GM12865 (cell line): ENCODE results near the gene NUP98.

Experiments
- DNase-seq: peaks from one replicate; pipeline ENCODE4 v3.0.0; 2010; ENCODE audit warnings: low read depth
- H3K4me3 ChIP-seq: 2 replicates; pipeline ENCODE4 v1.5.1; 2011; ENCODE audit warnings: mild to moderate bottlenecking, low read depth, low read length, control low read depth
- CTCF ChIP-seq: IDR thresholded peaks from 2 replicates; pipeline ENCODE4 v1.5.1; 2011; ENCODE audit warnings: low read length, control low read depth, low read depth, inconsistent platforms; ENCODE audit not compliant: insufficient read depth; ENCODE audit errors: missing control alignments

The NUP98 gene

GRCh38 chr11:3723014-3723708, 74.2 kb downstream of the NUP98 start:
- TF ChIP-seq CTCF, result no peak
- DNase-seq, result no peak
- H3K4me3 ChIP-seq, result no peak overlapping the region

GRCh38 chr11:3722100-3722499, 75.3 kb downstream of the NUP98 start:
- DNase-seq, result no peak
- no peak for TF ChIP-seq CTCF
- H3K4me3 ChIP-seq, result no peak overlapping the region

GRCh38 chr11:3720997-3721396, 76.4 kb downstream of the NUP98 start:
- H3K4me3 ChIP-seq, result no peak overlapping the region
- no peak for DNase-seq
- no peak for TF ChIP-seq CTCF

GRCh38 chr11:3712274-3712673, 85.1 kb downstream of the NUP98 start:
- no peak for DNase-seq
- TF ChIP-seq CTCF, result no peak
- no peak overlapping the region for H3K4me3 ChIP-seq

GRCh38 chr11:3710485-3711259, 86.7 kb downstream of the NUP98 start:
- DNase-seq, result no peak
- no peak overlapping the region for H3K4me3 ChIP-seq
- no peak for TF ChIP-seq CTCF

GRCh38 chr11:3709977-3710376, 87.4 kb downstream of the NUP98 start:
- DNase-seq, result no peak
- no peak overlapping the region for H3K4me3 ChIP-seq
- no peak for TF ChIP-seq CTCF
